Measurements from ENCODE around the gene NCAPD2.

DNA sequence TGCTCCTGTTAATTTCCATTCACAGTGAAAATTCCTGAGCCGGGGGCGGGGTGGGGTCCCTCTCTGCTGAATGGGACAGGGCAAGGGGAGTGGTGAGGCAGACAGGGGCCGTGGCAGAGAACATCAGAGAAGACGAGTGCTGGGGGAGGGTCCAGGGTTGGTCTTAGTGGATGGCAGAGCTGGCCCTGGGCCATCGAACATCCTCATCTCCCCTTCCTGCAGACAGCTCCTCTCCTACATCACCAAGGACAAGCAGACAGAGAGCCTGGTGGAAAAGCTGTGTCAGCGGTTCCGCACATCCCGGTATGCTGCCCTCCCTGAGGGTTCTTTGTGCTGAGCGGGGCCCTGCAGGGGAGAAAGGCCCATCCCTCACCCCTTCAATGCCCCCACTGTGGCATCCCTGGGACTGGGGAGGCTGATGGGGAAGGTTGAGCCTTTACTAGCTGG is 35.4 kb downstream of the NCAPD2 start:
- no peak for TF ChIP-seq YY1 (IDR thresholded peaks at IDR 0.05; ENCODE audit: low read depth)
- TF ChIP-seq CTCF (IDR thresholded peaks at IDR 0.05), result no peak
- TF ChIP-seq MAX (IDR thresholded peaks at IDR 0.05; ENCODE audit: low read depth), result no peak
- no peak for TF ChIP-seq NFIC (IDR thresholded peaks at IDR 0.05; ENCODE audit: borderline replicate concordance)
- no peak for TF ChIP-seq RCOR1 (IDR thresholded peaks at IDR 0.05; ENCODE audit: low read length)
- TF ChIP-seq JUND (IDR thresholded peaks at IDR 0.05), result no peak
- TF ChIP-seq, protein P1, sequence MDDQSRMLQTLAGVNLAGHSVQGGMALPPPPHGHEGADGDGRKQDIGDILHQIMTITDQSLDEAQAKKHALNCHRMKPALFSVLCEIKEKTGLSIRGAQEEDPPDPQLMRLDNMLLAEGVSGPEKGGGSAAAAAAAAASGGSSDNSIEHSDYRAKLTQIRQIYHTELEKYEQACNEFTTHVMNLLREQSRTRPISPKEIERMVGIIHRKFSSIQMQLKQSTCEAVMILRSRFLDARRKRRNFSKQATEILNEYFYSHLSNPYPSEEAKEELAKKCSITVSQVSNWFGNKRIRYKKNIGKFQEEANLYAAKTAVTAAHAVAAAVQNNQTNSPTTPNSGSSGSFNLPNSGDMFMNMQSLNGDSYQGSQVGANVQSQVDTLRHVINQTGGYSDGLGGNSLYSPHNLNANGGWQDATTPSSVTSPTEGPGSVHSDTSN (IDR thresholded peaks at IDR 0.05), result no peak
- no peak for TF ChIP-seq POLR2AphosphoS5 (IDR thresholded peaks at IDR 0.05; ENCODE audit: low read depth, low read length)
